Measurements from ENCODE around the gene TAX1BP3. TPM values are rescaled to one million over a fixed set of nuclear protein-coding genes. Genes with fewer than 3 reads are reported as not detected.

Gene TAX1BP3
- total and polyA plus RNA-seq, 9 of the 15 experiments (the other 6 are each of a cell fraction or from before 2014, with no cell fraction given) = 0.99 to 14.5 (median 6.2) TPM

- no peak for TF ChIP-seq HBP1 (CRISPR knock-in tag; IDR thresholded peaks at IDR 0.05)
- no peak for TF ChIP-seq ZNF551 (CRISPR knock-in tag; IDR thresholded peaks at IDR 0.05)
- no peak for TF ChIP-seq ZNF263 (CRISPR knock-in tag; IDR thresholded peaks at IDR 0.05; ENCODE audit: borderline replicate concordance)
- TF ChIP-seq POU5F1 (IDR thresholded peaks at IDR 0.05; ENCODE audit: borderline replicate concordance, low read depth, low read length, partially characterized antibody) = no peak
- no peak for TF ChIP-seq POLR3G (IDR thresholded peaks at IDR 0.05; ENCODE audit: extremely low read depth, insufficient read length, insufficient replicate concordance)
- no peak for TF ChIP-seq CTCFL (IDR thresholded peaks at IDR 0.05; ENCODE audit: borderline replicate concordance, insufficient read depth, low read depth, low read length, poor library complexity, severe bottlenecking)
- no peak for TF ChIP-seq ZNF518B (CRISPR knock-in tag; IDR thresholded peaks at IDR 0.05)
- TF ChIP-seq RBM15 (IDR thresholded peaks at IDR 0.05; ENCODE audit: insufficient read depth, low read length) = no peak
- no peak for TF ChIP-seq ZNF184 (CRISPR knock-in tag; IDR thresholded peaks at IDR 0.05)
- TF ChIP-seq YY1 (IDR thresholded peaks at IDR 0.05; ENCODE audit: borderline replicate concordance in 1 of 3, control insufficient read depth in 1 of 3, extremely low read depth in 1 of 3, insufficient read depth in 3 of 3, insufficient read length in 1 of 3, insufficient replicate concordance in 2 of 3, low read depth in 1 of 3, low read length in 2 of 3) = no peak
- no peak for TF ChIP-seq DNMT1 (IDR thresholded peaks at IDR 0.05)
- peak; percentile 60; the same call in 1 of the 2 replicates for TF ChIP-seq ESRRA (IDR thresholded peaks at IDR 0.05; ENCODE audit: borderline replicate concordance, low read depth)
- TF ChIP-seq ZC3H4 (CRISPR knock-in tag; IDR thresholded peaks at IDR 0.05; ENCODE audit: borderline replicate concordance) = no peak
- TF ChIP-seq KLF6 (CRISPR knock-in tag; IDR thresholded peaks at IDR 0.05; ENCODE audit: borderline replicate concordance) = no peak
These were observed 44.6 kb upstream of the TAX1BP3 start (continued) for GRCh38 chr17:3712811-3713463.

All from K562 (cell line).